C4-2B (cell line): ENCODE data around the gene XK.
"Not testable (repeated sequence)": the region's sequence is repeated elsewhere in the genome, so short reads cannot be mapped to it uniquely, and the experiment has no call there.

ENCODE experiments used
- H3K27ac ChIP-seq: fragments of 450-650 bp; 2 replicates; pipeline ENCODE4 v1.5.1; 2017
- ZFX ChIP-seq: fragments of 450-650 bp; IDR thresholded peaks from 2 replicates; pipeline ENCODE4 v1.6.1; 2017
- TF ChIP-seq, protein P1 (sequence below): fragments of 450-650 bp; conservative IDR thresholded peaks from 2 replicates; pipeline ENCODE4 v1.5.1; 2017; ENCODE audit warnings: mild to moderate bottlenecking

The XK gene

DNA sequence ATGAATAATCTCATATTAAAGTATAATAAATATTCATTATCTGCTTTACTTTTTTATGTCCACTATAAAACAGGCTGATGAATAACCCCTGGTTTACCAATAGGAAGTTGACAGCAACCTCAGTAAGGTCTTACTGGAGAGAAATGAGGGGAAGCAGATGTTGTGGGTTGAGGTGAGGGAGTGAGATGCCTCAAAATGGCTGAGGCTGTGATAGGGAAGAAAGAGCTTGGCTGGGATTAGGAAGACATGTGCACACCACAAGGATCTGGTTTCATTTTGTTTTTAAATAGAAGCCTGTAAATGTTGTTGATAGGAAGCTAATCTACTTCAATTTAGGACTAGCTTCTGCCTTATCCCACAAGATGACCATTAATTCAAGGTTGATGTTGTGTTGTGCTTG is 79.9 kb downstream of the XK start:
- TF ChIP-seq ZFX, result no peak
- TF ChIP-seq, protein P1, sequence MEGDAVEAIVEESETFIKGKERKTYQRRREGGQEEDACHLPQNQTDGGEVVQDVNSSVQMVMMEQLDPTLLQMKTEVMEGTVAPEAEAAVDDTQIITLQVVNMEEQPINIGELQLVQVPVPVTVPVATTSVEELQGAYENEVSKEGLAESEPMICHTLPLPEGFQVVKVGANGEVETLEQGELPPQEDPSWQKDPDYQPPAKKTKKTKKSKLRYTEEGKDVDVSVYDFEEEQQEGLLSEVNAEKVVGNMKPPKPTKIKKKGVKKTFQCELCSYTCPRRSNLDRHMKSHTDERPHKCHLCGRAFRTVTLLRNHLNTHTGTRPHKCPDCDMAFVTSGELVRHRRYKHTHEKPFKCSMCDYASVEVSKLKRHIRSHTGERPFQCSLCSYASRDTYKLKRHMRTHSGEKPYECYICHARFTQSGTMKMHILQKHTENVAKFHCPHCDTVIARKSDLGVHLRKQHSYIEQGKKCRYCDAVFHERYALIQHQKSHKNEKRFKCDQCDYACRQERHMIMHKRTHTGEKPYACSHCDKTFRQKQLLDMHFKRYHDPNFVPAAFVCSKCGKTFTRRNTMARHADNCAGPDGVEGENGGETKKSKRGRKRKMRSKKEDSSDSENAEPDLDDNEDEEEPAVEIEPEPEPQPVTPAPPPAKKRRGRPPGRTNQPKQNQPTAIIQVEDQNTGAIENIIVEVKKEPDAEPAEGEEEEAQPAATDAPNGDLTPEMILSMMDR, result no peak
- no peak overlapping the region for H3K27ac ChIP-seq

DNA sequence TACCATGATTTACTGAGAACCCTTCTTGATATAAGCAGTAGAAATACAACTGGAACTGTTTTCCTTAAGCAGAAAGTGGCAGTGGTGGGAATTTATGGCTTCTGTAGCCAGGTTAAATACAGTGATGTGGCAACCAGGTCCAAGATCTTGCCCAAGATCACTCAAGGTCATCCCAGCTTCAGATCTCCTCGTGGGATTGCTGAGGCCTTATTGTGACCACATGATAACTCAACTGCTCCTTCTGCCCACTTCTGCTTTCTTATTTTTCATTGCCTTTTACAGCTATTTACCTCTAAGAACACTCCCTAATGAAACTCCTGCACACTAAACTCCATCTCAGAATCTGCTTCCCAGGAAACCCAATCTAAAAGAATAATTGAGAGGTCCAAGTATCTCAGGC is 81.8 kb downstream of the XK start:
- TF ChIP-seq ZFX, result no peak
- TF ChIP-seq, protein P1, result no peak
- H3K27ac ChIP-seq, result no peak overlapping the region

DNA sequence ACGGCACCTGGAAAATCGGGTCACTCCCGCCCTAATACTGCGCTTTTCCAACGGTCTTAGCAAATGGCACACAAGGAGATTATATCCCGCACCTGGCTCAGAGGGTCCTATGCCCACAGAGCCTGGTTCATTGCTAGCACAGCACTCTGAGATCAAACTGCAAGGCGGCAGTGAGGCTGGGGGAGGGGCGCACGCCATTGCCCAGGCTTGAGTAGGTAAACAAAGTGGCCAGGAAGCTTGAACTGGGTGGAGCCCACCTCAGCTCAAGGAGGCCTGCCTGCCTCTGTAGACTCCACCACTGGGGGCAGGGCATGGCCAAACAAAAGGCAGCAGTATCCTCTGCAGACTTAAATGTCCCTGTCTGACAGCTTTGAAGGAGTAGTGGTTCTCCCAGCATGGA is 83.3 kb downstream of the XK start:
- H3K27ac ChIP-seq, result not testable (repeated sequence)

DNA sequence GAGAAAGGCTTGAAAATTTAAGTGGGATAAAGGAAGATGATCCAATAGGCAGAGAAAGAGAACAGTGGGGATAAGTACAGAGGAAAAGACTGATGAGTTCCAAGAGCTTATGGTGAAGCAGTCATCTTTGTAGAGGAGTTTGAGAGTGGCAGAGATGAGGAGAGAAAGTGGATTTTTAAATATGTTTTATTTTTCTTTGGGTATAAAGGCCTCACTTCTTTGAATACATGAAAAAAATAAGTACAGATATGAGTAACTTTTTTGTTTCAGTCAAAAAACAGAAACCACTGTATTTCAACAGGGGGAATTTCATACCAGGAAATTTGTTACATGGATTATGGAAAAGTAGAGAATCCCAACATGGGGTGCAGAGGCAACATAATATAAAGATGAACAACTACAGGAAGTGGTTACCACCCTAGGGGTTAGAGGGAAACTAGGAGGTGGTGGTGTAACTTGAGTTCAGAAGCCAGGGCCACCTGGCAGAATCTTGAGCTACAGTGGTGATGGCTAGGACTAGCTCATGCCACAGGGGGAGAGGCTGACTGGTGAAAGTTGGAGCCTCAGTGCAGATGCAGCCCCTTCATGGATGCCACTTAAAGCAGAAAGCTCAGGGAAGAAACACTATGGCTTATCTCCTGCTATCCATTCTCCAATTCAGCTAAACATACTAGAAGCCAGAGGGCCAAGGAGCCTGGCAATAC is 90.8 kb downstream of the XK start:
- H3K27ac ChIP-seq, result no peak overlapping the region

DNA sequence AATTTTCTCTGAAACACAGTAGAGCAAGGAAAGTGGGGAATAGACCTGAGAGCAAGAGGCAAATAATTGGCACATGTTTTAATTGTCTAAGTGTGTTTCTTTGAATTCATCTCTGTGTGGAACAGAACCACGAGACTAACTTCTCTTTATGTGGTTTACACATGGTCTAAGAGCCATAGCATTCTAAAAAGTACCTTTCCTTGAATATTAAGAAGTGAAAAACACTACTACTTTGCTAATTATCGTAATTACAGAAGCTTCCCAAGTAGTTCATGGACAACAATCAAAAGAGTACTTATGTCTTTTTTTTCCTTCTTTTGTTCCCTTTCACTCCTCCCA is 91.4 kb downstream of the XK start:
- no peak overlapping the region for H3K27ac ChIP-seq
- TF ChIP-seq ZFX, result no peak
- TF ChIP-seq, protein P1, result no peak

More for the DNA sequence above, 90.8 kb downstream of the XK start:
- TF ChIP-seq, protein P1, result no peak
- TF ChIP-seq ZFX, result no peak

DNA sequence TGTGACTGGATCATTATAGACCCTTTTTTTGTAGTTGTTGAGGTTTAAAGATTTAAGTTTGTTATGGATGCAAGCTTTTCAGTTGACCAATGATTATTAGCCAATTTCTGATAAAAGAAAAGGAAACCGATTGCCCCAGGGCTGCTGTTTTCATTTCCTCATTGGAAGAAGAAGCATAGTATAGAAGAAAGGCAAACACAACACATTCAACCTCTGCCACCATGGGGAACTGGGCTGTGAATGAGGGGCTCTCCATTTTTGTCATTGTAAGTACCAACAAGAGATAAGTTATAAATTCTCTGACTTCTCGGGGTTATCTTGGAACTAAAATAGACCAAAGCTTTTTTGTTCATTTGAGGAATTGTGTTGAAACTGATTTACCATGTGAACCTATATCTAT is 94.3 kb downstream of the XK start, which contains the start of gene CYBB:
TSS of gene CYBB (plus strand) at position 203 of the 400 bp plus-strand sequence. CDS start at position 222, 19 bp downstream.
- no peak within 1 kb of the TSS for H3K27ac ChIP-seq
- no peak for TF ChIP-seq ZFX
- TF ChIP-seq, protein P1, result no peak

DNA sequence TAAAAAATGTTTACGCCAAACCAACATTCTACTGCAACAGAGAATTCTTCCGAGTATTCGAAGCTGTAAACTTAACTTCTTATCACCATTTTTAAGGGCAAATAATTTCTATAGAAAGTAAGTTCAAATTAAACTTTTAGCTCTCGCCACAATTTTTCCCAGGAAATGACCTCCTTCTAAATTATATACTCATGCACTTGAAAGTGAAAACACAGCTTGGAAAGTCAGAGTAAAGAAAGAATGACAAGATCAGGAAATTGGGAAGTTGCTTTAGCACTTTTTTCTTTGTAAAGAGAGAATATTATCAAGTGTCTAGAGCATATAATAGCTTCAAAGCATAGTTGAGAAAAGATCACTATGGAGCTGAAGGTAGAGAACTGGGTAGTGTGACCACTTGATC is 95.5 kb downstream of the XK start:
- no peak overlapping the region for H3K27ac ChIP-seq
- TF ChIP-seq, protein P1, result no peak
- TF ChIP-seq ZFX, result no peak
